ENCODE data around the gene ZNF197. TPM values are rescaled to one million over a fixed set of nuclear protein-coding genes. Genes with fewer than 3 reads are reported as not detected.

Gene ZNF197
- total and polyA plus RNA-seq, 2 of the 13 experiments (the other 11 are each of a cell fraction or from before 2014, with no cell fraction given) = 1.8 to 6.8 TPM

- FAIRE-seq (no peak), ATAC-seq (no peak), DNase-seq (ENCODE audit: low spot score) (no peak)
- Histone ChIP-seq H3K27ac (ENCODE audit: extremely low read length, insufficient read depth, low read length) (no peak overlapping the region), H4K20me1 (ENCODE audit: insufficient read depth, low read length) (no peaks in the 10 kb centered on the region), H3K9ac (ENCODE audit: insufficient read depth, low read depth, low read length) (no peak overlapping the region), H3K36me3 (replicated peaks in 1 of 2; ENCODE audit: control insufficient read depth in 1 of 2, insufficient read depth in 2 of 2, low read length in 2 of 2) (no peaks in the 10 kb centered on the region), H3K4me1 (ENCODE audit: insufficient read depth, low read length) (no peaks in the 10 kb centered on the region), H3K27me3 (ENCODE audit: control insufficient read depth in 1 of 2, insufficient read depth in 2 of 2, low read length in 2 of 2) (no peaks in the 10 kb centered on the region), H3K9me3 (ENCODE audit: low read length) (no peaks in the 10 kb centered on the region), H3K4me3 (replicated peaks in 1 of 3; ENCODE audit: insufficient read depth in 1 of 3, low read depth in 2 of 3, low read length in 3 of 3) (no peak overlapping the region), H3K79me2 (ENCODE audit: insufficient read depth, low read length) (no peaks in the 10 kb centered on the region), H3K4me2 (ENCODE audit: low read depth, low read length) (no peak overlapping the region), H2AFZ (ENCODE audit: low read length) (no peak overlapping the region)
- in situ Hi-C loops (cut with HindIII; ENCODE audit: extremely low pct_ligation_motif_present, low pct_unique_long_range_greater_than_20kb) = no loop called here
- intact Hi-C loops (cut with micrococcal nuclease; ENCODE audit: unreplicated experiment) = no loop called here
- CTCF ChIA-PET (ENCODE audit: low intra/inter-chr PET ratio, low total read pairs) = no interaction called here
- BruUV-seq (replicated peaks) = no TSS peak
- POLR2A ChIA-PET = no interaction called here
- TF ChIP-seq FOSL2 (CRISPR knock-in tag; IDR thresholded peaks at IDR 0.05) = no peak
- no peak for TF ChIP-seq ZNF687 (CRISPR knock-in tag; IDR thresholded peaks at IDR 0.05)
- no peak for TF ChIP-seq AHR (CRISPR knock-in tag; IDR thresholded peaks at IDR 0.05)
- TF ChIP-seq ZNF138 (CRISPR knock-in tag; IDR thresholded peaks at IDR 0.05; ENCODE audit: low read depth) = no peak
- no peak for TF ChIP-seq ZNF180 (CRISPR knock-in tag; IDR thresholded peaks at IDR 0.05; ENCODE audit: borderline replicate concordance, low read depth)
- TF ChIP-seq XBP1 (CRISPR knock-in tag; IDR thresholded peaks at IDR 0.05) = no peak
- no peak for TF ChIP-seq ZBTB49 (CRISPR knock-in tag; IDR thresholded peaks at IDR 0.05; ENCODE audit: borderline replicate concordance)
- TF ChIP-seq NR3C1 (CRISPR knock-in tag; IDR thresholded peaks at IDR 0.05) = no peak
- TF ChIP-seq ZNF878 (CRISPR knock-in tag; IDR thresholded peaks at IDR 0.05) = no peak
- TF ChIP-seq ZNF660 (CRISPR knock-in tag; IDR thresholded peaks at IDR 0.05; ENCODE audit: borderline replicate concordance, low read depth) = no peak
- TF ChIP-seq RFX5 (IDR thresholded peaks at IDR 0.05; ENCODE audit: low read depth, low read length) = no peak
- TF ChIP-seq KAT8 (CRISPR knock-in tag; IDR thresholded peaks at IDR 0.05) = no peak
- TF ChIP-seq SOX13 (IDR thresholded peaks at IDR 0.05) = no peak
- no peak for TF ChIP-seq SOX13 (CRISPR knock-in tag; conservative IDR thresholded peaks at IDR 0.05 in 1 of 2, IDR thresholded peaks at IDR 0.05 in 1 of 2)
- no peak for TF ChIP-seq ZNF124 (CRISPR knock-in tag; IDR thresholded peaks at IDR 0.05)
- TF ChIP-seq ZNF362 (CRISPR knock-in tag; IDR thresholded peaks at IDR 0.05; ENCODE audit: borderline replicate concordance) = no peak
- TF ChIP-seq MNT (IDR thresholded peaks at IDR 0.05) = no peak
- no peak for TF ChIP-seq ZNF703 (CRISPR knock-in tag; IDR thresholded peaks at IDR 0.05; ENCODE audit: borderline replicate concordance)
Measured at GRCh38 chr3:44612678-44613077, 12.2 kb upstream of the ZNF197 start.
